Measurements from ENCODE around the gene FAM3B.

Gene FAM3B

DNA sequence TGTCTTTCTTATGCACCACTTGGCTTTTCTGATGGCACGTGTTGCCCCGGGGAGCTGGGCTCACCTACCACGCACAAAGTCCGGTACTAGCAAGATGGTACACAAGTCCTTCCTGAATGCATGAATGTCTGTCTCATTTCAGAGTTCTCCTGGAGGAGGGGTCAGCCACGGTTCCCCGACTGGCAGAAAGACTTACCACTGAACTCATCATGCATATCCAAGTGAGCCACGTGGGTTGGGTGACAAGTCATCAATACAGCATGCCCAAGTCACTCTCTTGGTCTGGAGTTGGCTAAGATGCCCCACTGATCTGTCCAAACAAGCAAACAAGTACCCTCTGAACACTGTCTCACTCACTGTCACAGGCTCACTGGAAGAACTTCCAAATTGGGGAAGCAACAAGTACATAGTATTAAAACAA lies 80.9 kb downstream of the FAM3B start:
- DNase-seq (ENCODE audit: low read depth): no peak

DNA sequence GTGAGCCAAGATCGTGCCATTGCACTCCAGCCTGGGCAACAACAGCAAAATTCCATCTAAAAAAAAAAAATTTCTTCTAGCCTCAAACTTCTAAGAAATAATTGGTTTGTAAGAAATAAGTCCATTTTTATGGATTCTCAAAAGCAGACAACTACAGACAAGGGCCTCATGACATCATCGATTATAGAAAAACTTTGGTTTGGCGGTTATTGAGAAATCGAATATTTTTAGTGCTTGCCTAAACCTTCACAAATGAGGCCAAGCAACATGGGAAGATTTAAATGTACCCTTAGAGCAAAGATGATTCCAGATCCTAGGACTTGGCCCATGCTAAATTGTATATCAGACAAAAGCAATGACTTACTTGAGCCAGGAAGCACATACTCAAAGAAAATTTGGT lies 81.7 kb downstream of the FAM3B start:
- no peak for DNase-seq (ENCODE audit: low read depth)

DNA sequence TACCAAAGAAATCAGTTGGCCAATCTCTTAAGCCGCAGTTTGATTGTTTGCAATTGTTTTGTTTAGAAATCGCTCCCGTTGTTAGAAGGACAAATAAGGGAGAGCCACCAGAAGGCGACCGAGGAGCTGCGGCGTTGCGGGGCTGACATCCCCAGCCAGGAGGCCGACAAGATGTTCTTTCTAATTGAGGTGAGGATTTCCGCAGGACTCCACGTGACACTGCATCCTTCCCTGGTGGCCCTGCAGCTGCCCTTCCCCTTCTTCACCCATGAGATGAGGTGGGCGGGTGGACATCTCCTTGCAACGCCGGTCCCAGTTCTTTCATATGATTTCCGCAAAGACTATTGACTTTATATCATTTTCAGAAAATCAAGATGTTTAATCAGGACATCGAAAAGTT lies 82.2 kb downstream of the FAM3B start:
- no peak for DNase-seq (ENCODE audit: low read depth)

DNA sequence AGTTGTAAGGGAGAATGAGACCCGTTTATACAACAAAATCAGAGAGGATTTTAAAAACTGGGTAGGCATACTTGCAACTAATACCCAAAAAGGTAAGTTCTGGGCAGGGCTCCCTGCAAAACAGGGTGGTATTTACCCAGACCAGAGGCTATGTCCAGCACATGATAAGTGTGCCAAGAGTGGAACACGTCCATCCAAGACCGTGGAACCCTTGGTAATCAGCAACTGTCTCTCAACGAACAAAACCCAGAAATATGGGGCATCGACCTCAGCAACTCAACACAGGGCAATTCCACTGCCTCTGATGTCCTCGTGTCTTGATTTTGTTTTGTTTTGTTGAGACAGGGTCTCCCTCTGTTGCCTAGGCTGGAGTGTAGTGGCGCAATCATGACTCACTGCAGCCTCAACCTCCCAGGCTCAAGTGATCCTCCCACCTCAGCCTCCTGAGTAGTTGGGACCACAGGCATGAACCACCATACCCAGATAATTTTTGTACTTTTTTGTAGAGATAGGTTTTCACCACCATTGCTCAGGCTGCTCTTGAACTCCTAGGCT lies 82.7 kb downstream of the FAM3B start:
- no peak for DNase-seq (ENCODE audit: low read depth)

DNA sequence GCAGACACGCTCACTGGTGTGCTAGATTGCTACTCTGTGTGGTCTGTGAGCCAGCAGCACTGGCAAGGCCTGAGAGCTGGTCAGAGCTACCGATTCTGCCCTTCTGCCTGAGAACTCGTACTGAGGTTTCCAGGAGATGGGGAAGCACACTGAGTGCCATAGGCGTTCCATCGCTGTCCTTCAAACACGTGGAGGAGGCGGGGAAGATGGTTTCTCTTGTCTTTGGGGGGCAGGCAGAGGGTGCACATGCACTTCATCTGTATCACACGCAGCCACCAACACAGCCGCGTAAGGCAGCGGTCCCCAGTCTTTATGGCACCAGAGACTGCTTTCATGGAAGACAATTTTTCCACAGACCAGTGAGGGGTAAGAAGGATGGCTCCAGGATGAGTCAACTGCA lies 85.6 kb downstream of the FAM3B start:
- DNase-seq (ENCODE audit: low read depth): no peak

DNA sequence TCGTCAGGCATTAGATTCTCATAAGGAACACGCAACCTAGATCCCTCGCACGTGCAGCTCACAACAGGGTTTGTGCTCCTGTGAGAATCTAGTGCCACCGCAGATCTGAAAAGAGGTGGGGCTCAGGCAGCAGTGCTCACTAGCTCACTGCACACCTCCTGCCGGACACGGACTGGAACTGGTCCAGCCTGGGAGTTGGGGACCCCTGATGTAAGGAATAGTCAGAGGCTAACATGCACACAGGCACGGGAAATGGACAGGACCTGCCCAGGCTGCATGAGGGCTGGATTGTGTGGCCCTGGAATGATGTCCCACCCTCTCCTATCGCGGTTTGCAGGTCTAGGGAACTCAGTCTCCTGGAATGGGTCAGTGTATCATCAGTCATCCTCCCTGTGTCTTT lies 86.2 kb downstream of the FAM3B start:
- DNase-seq (ENCODE audit: low read depth): no peak

DNA sequence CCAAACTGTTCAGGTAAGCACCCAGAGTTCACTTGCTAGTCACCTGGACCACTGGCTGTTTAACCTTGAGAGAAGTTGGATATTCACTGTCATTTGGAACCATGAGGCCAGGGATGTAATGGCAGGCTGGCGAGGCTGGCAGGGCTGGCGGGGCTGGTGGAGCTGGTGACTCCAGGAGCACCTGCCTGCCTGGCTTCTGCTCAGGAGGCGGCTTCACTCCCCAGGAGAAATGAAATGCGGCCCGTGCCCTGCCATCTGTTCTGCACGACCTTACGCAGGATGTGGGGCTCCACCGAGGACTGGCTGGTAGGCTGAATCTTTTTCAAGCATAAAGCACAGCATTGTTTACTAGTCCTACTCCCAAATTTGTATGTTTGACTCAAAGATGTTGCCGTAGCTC lies 86.7 kb downstream of the FAM3B start:
- DNase-seq (ENCODE audit: low read depth): no peak

DNA sequence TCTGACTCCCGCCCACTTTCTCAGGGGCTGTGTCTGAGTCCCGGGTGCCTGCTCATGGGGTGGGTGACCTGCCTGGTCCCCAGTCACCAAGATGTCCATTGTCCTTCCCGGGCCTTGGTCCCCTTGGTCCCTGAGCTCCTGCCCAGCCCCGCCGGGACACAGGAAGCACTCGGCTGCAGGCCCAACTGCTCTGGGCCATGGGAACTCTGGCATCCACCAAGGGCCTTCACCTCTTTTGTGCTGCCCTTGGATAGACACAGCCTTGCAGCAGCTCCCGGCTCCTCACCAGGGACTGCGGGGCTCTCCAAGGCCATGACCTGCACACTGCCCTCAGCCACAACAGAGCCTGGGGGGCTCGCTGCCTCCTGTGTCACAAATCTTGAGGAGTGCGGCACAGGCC lies 87.4 kb downstream of the FAM3B start:
- no peak for DNase-seq (ENCODE audit: low read depth)

DNA sequence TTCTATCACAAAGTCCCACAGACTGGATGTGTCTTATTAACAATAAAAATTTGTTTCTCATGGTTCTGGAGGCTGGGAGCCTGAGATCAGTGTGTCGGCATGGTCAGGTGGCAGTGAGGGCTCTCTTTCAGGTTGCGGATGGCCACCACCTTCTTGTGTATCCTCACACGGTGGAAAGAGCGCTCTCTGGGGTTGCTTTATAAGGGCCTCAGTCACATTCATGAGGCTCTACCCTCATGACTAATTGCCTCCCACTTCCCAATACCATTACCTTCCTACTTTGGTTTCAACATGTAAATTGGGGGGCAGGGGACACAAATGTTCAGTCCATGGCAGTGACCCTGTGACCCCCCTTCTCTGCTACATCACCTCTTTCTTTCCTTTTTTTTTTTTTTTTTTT lies 88.7 kb downstream of the FAM3B start:
- no peak for DNase-seq (ENCODE audit: low read depth)

DNA sequence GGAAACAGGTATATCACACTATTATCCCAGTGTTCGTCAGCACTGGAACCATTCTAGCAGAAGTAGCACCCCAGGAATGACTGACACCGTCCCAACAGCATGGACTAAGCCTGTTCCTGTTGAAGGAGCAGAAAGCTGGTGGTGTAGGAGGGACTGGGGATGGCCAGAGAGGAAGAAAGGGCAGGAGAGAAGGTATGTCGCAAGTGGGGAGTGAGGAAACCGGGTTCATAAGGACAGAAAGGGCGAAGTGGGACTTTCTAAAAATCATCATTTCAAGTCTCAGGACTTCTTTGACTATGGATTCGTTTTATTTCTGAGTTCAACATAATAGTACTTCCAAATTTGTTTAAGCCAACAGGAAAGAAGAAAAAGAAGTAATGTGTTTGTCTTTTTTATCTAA lies 89.7 kb downstream of the FAM3B start:
- DNase-seq (ENCODE audit: low read depth): no peak

Measured in stimulated activated CD8-positive, alpha-beta memory T cell treated with anti-CD3 and anti-CD28 coated beads, Interleukin-15, amount 100 ng/mL, for 24 hours (primary cell).